ENCODE results near the gene KRTAP5-6.

The KRTAP5-6 gene

DNA sequence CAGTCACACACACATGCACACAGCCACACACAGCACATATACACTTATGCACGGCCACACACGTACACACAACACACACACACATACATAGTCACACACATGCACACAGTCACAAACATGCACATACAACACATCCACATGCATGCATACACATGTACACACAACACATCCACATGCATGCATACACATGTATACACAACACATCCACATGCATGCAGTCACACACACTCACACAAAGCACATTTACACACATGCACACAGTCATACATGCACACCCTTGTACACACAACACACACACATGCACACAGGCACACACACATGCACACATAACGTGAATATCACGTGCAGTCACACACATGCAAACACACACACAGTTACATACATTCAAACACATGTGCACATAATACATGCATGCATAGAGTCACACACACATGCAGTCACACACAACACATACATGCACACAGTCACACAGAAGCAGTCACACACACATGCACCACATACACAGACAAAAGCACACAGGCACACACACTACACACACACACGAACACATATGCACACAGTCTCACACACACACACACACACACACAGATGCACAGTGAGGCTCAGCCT is 34.6 kb downstream of the KRTAP5-6 start:
- Histone ChIP-seq H4K20me1 (ENCODE audit: insufficient read depth, low read length) (no peaks in the 10 kb centered on the region), H3K4me1 (ENCODE audit: insufficient read depth, low read length, severe bottlenecking) (no peaks in the 10 kb centered on the region), H3K4me2 (ENCODE audit: low read length) (no peak overlapping the region), H3K36me3 (ENCODE audit: insufficient read depth, low read length) (no peaks in the 10 kb centered on the region; the same call in 1 of the 2 replicates), H3K27ac (ENCODE audit: low read depth, low read length, poor library complexity, severe bottlenecking) (no peak overlapping the region), H3K9me2 (ENCODE audit: low read depth, low read length) (no peaks in the 10 kb centered on the region), H3K4me3 (ENCODE audit: low read depth, low read length, poor library complexity, severe bottlenecking) (no peak overlapping the region), H3K79me2 (ENCODE audit: insufficient read depth, low read length) (no peaks in the 10 kb centered on the region), H3F3A (ENCODE audit: insufficient read depth, low read length) (no peaks in the 10 kb centered on the region), H3K9ac (ENCODE audit: low read length) (no peak overlapping the region), H2AFZ (ENCODE audit: low read length) (no peak overlapping the region), H3K9me3 (ENCODE audit: low read length) (no peaks in the 10 kb centered on the region), H3K27me3 (ENCODE audit: insufficient read depth, low read length) (no peaks in the 10 kb centered on the region; the same call in 1 of the 2 replicates)
- TF ChIP-seq, protein P1, sequence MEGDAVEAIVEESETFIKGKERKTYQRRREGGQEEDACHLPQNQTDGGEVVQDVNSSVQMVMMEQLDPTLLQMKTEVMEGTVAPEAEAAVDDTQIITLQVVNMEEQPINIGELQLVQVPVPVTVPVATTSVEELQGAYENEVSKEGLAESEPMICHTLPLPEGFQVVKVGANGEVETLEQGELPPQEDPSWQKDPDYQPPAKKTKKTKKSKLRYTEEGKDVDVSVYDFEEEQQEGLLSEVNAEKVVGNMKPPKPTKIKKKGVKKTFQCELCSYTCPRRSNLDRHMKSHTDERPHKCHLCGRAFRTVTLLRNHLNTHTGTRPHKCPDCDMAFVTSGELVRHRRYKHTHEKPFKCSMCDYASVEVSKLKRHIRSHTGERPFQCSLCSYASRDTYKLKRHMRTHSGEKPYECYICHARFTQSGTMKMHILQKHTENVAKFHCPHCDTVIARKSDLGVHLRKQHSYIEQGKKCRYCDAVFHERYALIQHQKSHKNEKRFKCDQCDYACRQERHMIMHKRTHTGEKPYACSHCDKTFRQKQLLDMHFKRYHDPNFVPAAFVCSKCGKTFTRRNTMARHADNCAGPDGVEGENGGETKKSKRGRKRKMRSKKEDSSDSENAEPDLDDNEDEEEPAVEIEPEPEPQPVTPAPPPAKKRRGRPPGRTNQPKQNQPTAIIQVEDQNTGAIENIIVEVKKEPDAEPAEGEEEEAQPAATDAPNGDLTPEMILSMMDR (IDR thresholded peaks at IDR 0.05; ENCODE audit: low read length), result no peak
- TF ChIP-seq EZH2 (IDR thresholded peaks at IDR 0.05; ENCODE audit: borderline replicate concordance, low read length), result no peak

DNA sequence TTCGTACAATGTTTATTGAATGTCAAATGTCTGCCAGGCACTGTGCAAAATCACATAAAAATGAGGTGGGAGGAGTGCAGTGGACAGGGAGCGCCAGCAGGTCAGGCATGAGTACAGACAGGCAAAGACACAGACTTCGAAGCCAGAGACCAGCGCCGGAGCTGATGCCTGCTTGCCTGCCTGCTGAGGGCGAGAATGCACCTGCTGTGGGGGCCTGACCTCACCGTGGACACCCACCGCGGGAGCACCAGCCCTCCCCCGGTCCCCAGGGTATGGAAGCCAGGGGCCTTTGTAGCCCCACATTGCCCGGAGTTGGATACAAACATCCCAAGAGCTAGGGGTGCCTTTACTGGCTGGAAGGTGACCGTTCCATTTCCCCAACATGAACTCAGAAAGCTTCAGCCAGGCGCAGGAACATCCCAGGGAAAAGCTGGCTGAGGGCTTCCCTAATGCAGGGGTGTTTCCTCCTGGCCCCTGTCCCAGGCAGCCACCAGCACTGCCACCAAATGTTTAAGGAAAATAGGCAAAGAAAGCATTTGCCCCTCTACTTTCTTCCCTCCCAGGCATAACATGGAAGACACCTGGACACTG is 35.5 kb downstream of the KRTAP5-6 start:
- Histone ChIP-seq H3K9ac (ENCODE audit: low read length) (no peak overlapping the region), H3K36me3 (ENCODE audit: insufficient read depth, low read length) (no peaks in the 10 kb centered on the region; the same call in 1 of the 2 replicates), H3K4me3 (ENCODE audit: low read depth, low read length, poor library complexity, severe bottlenecking) (no peak overlapping the region), H3K4me1 (ENCODE audit: insufficient read depth, low read length, severe bottlenecking) (no peaks in the 10 kb centered on the region), H3K4me2 (ENCODE audit: low read length) (no peak overlapping the region), H3K9me2 (ENCODE audit: low read depth, low read length) (no peaks in the 10 kb centered on the region), H3K27ac (ENCODE audit: low read depth, low read length, poor library complexity, severe bottlenecking) (no peak overlapping the region), H3K79me2 (ENCODE audit: insufficient read depth, low read length) (no peaks in the 10 kb centered on the region), H2AFZ (ENCODE audit: low read length) (no peak overlapping the region), H4K20me1 (ENCODE audit: insufficient read depth, low read length) (no peaks in the 10 kb centered on the region), H3F3A (ENCODE audit: insufficient read depth, low read length) (no peaks in the 10 kb centered on the region), H3K9me3 (ENCODE audit: low read length) (0 out of 2 replicates have a peak, but pooled peaks cover 3% of the 10 kb centered on the region), H3K27me3 (ENCODE audit: insufficient read depth, low read length) (no peaks in the 10 kb centered on the region; the same call in 1 of the 2 replicates)
- no peak for TF ChIP-seq EZH2 (IDR thresholded peaks at IDR 0.05; ENCODE audit: borderline replicate concordance, low read length)
- TF ChIP-seq, protein P1 (IDR thresholded peaks at IDR 0.05; ENCODE audit: low read length), result no peak

DNA sequence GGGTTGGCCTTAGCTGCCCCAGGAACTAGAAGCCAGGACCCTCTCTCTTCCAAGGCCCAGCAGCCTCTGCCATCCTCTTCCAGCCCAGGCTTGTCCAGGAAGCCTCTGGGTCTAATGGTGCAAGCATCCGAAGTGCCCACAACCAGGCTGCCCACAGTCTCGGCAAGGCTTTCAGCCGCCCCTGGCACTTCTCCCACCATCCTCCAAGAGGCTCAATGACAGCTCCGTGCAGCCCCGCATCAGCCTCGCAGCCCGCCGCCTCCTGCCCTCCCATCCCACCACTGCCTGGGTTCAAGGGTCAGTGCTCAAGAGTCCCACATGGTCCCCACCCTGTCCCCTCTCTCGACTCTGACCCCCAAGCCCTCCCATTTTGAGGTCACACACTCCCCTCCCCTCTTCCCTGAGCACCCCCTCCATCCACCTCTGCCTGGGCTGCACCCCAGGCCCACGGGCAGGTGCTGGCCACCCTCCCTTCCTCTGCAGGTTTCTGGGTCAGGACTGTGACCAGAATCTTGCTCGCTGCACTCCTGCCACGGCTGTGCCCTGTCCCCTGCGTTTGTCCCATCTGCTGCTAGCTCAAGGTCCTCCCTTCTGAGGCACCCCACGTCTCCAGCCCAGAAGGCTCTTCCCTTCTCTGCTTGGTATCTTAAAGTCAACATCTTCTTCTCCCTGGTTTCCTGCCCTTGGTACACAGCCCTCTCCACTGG is 36.2 kb downstream of the KRTAP5-6 start:
- TF ChIP-seq, protein P1 (IDR thresholded peaks at IDR 0.05; ENCODE audit: low read length), result no peak
- TF ChIP-seq EZH2 (IDR thresholded peaks at IDR 0.05; ENCODE audit: borderline replicate concordance, low read length), result no peak
- Histone ChIP-seq H3F3A (ENCODE audit: insufficient read depth, low read length) (no peaks in the 10 kb centered on the region), H3K9ac (ENCODE audit: low read length) (no peak overlapping the region), H2AFZ (ENCODE audit: low read length) (no peak overlapping the region), H3K27me3 (ENCODE audit: insufficient read depth, low read length) (no peaks in the 10 kb centered on the region; the same call in 1 of the 2 replicates), H3K27ac (ENCODE audit: low read depth, low read length, poor library complexity, severe bottlenecking) (no peak overlapping the region), H3K9me3 (ENCODE audit: low read length) (0 out of 2 replicates have a peak, but pooled peaks cover 3% of the 10 kb centered on the region), H3K36me3 (ENCODE audit: insufficient read depth, low read length) (no peaks in the 10 kb centered on the region; the same call in 1 of the 2 replicates), H3K4me1 (ENCODE audit: insufficient read depth, low read length, severe bottlenecking) (no peaks in the 10 kb centered on the region), H3K4me2 (ENCODE audit: low read length) (no peak overlapping the region), H3K79me2 (ENCODE audit: insufficient read depth, low read length) (no peaks in the 10 kb centered on the region), H3K4me3 (ENCODE audit: low read depth, low read length, poor library complexity, severe bottlenecking) (no peak overlapping the region), H3K9me2 (ENCODE audit: low read depth, low read length) (no peaks in the 10 kb centered on the region), H4K20me1 (ENCODE audit: insufficient read depth, low read length) (no peaks in the 10 kb centered on the region)
